Measurements from ENCODE around the gene LRCOL1.

LRCOL1 gene

DNA sequence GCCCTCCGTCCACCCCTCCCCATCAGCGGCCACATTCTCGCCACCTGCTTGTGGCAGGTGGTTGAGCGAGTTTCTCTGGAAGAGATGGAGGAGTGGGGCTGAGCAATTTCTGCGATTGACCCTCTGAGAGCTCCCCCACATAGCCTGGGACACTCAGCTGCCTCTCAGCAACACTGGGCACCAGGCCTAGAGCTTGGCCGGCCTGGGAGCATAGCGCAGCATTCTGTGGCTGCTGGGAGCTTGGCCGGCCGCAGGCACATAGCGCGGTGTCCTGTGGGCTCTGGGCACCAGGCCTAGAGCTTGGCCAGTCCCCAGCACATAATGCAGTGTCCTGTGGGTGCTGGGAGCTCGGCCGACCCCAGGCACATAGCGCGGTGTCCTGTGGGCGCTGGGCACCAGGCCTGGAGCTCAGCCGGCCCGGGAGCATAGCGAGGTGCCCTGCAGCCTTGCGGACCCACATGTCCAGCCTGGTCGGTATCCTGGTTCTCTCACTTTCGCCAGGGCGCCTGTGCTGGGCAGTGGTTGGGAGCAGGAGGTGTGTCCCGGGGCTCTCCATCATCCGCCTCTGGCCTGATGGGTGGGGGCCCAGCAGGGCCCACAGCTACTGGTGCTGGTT, 43.8 kb downstream of the LRCOL1 start:
- H3K4me2 ChIP-seq (ENCODE audit: low read length), result no peak overlapping the region
- peaks cover 61% of the 10 kb centered on the region for H4K20me1 ChIP-seq (ENCODE audit: insufficient read depth, low read length)
- peaks cover 12% of the 10 kb centered on the region for H3K36me3 ChIP-seq (replicated peaks; ENCODE audit: low read depth, low read length)
- H3K79me2 ChIP-seq (ENCODE audit: low read length), result peaks cover 59% of the 10 kb centered on the region
- no peaks in the 10 kb centered on the region for H3K27me3 ChIP-seq (ENCODE audit: low read depth, low read length)
- peaks cover 5% of the 10 kb centered on the region for H3K4me1 ChIP-seq (ENCODE audit: low read length)
- H3K9ac ChIP-seq (ENCODE audit: low read length), result no peak overlapping the region
- H2AFZ ChIP-seq (ENCODE audit: low read depth, low read length), result no peak overlapping the region
- TF ChIP-seq EZH2phosphoT487 (IDR thresholded peaks at IDR 0.05; ENCODE audit: low read depth), result no peak
- TF ChIP-seq CTCF (IDR thresholded peaks at IDR 0.05; ENCODE audit: low read depth, low read length), result no peak
- no peak overlapping the region for H3K4me3 ChIP-seq (ENCODE audit: low read length)
- no peaks in the 10 kb centered on the region for H3K9me3 ChIP-seq (ENCODE audit: insufficient read depth, low read length)
- no peak overlapping the region for H3K27ac ChIP-seq (ENCODE audit: low read length)

- H3K9me3 ChIP-seq (ENCODE audit: insufficient read depth, low read length), result no peaks in the 10 kb centered on the region
- H3K79me2 ChIP-seq (ENCODE audit: low read length), result peaks cover 72% of the 10 kb centered on the region
- H3K36me3 ChIP-seq (replicated peaks; ENCODE audit: low read depth, low read length), result peaks cover 9% of the 10 kb centered on the region
- no peak overlapping the region for H3K4me3 ChIP-seq (ENCODE audit: low read length)
- H3K27ac ChIP-seq (ENCODE audit: low read length), result no peak overlapping the region
- H3K4me2 ChIP-seq (ENCODE audit: low read length), result no peak overlapping the region
- H4K20me1 ChIP-seq (ENCODE audit: insufficient read depth, low read length), result peaks cover 65% of the 10 kb centered on the region
- TF ChIP-seq CTCF (IDR thresholded peaks at IDR 0.05; ENCODE audit: low read depth, low read length) (no peak), EZH2phosphoT487 (IDR thresholded peaks at IDR 0.05; ENCODE audit: low read depth) (no peak)
- no peak overlapping the region for H3K9ac ChIP-seq (ENCODE audit: low read length)
- H2AFZ ChIP-seq (ENCODE audit: low read depth, low read length), result no peak overlapping the region
- no peaks in the 10 kb centered on the region for H3K27me3 ChIP-seq (ENCODE audit: low read depth, low read length)
- H3K4me1 ChIP-seq (ENCODE audit: low read length), result peaks cover 8% of the 10 kb centered on the region
These were observed 45.0 kb downstream of the LRCOL1 start for GRCh38 chr12:132565365-132565764.

DNA sequence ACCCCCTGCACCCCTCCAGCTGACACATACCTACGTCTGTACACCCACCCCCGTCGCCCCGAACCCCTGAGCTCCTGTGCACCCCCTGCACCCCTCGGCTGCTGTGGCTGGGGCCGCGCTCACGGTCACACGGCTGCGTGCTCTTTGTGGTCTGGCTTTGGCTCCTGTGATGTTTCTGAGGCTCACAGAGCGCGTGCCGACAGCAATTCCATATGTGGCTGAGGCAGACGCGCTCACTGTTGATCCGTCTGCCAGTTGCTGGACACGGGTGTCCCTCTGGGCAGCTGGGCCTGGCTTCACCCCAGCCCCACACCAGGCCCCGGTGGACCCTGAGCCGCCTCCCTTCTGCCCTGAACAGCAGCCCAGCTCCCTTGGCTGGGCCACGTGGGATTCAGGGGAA, 46.5 kb downstream of the LRCOL1 start:
- H3K36me3 ChIP-seq (replicated peaks; ENCODE audit: low read depth, low read length), result peaks cover 9% of the 10 kb centered on the region
- H3K4me1 ChIP-seq (ENCODE audit: low read length), result peaks cover 13% of the 10 kb centered on the region
- no peak overlapping the region for H3K4me2 ChIP-seq (ENCODE audit: low read length)
- no peaks in the 10 kb centered on the region for H3K27me3 ChIP-seq (ENCODE audit: low read depth, low read length)
- H2AFZ ChIP-seq (ENCODE audit: low read depth, low read length), result no peak overlapping the region
- H4K20me1 ChIP-seq (ENCODE audit: insufficient read depth, low read length), result peaks cover 65% of the 10 kb centered on the region
- no peak overlapping the region for H3K9ac ChIP-seq (ENCODE audit: low read length)
- no peaks in the 10 kb centered on the region for H3K9me3 ChIP-seq (ENCODE audit: insufficient read depth, low read length)
- no peak for TF ChIP-seq CTCF (IDR thresholded peaks at IDR 0.05; ENCODE audit: low read depth, low read length)
- TF ChIP-seq EZH2phosphoT487 (IDR thresholded peaks at IDR 0.05; ENCODE audit: low read depth), result no peak
- peaks cover 77% of the 10 kb centered on the region for H3K79me2 ChIP-seq (ENCODE audit: low read length)
- no peak overlapping the region for H3K4me3 ChIP-seq (ENCODE audit: low read length)
- H3K27ac ChIP-seq (ENCODE audit: low read length), result no peak overlapping the region

DNA sequence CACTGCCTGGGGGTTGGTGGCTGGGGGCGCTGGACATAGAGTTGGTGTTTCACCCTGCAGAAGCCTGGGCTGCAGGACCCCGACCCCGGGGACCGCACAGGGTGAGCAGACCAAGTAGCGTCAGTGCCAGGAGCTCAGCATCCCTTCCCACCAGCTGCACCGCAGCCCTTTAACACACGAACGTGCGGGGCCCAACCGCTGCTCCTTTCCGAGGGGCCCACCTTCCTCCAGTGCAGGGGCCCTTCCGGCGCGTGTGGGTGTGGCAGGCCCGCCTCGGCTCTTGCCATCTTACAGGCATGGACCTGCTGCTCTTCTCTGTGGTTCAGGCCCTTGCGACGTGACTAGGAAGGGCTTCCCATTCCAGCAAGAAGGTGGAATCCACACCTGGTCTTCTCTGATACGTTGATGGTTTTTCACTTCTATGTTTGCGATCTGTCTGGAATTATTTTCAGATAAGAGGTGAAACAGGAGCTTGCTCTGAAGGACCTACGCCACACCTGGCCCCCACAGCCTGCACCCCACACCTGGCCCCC, 47.8 kb downstream of the LRCOL1 start:
- Histone ChIP-seq H3K4me3 (ENCODE audit: low read length) (no peak overlapping the region), H3K9ac (ENCODE audit: low read length) (no peak overlapping the region), H3K79me2 (ENCODE audit: low read length) (peaks cover 72% of the 10 kb centered on the region), H2AFZ (ENCODE audit: low read depth, low read length) (no peak overlapping the region), H3K27me3 (ENCODE audit: low read depth, low read length) (no peaks in the 10 kb centered on the region), H3K36me3 (replicated peaks; ENCODE audit: low read depth, low read length) (peaks cover 9% of the 10 kb centered on the region), H3K4me1 (ENCODE audit: low read length) (peaks cover 14% of the 10 kb centered on the region), H3K9me3 (ENCODE audit: insufficient read depth, low read length) (no peaks in the 10 kb centered on the region), H3K27ac (ENCODE audit: low read length) (no peak overlapping the region), H4K20me1 (ENCODE audit: insufficient read depth, low read length) (peaks cover 54% of the 10 kb centered on the region), H3K4me2 (ENCODE audit: low read length) (no peak overlapping the region)
- TF ChIP-seq CTCF (IDR thresholded peaks at IDR 0.05; ENCODE audit: low read depth, low read length) (no peak), EZH2phosphoT487 (IDR thresholded peaks at IDR 0.05; ENCODE audit: low read depth) (no peak)
